Measurements from ENCODE around the gene CCN2.
"Not testable (repeated sequence)": the region's sequence is repeated elsewhere in the genome, so short reads cannot be mapped to it uniquely, and the experiment has no call there.

The CCN2 gene

GRCh38 chr6:131937703-131938631 lies 13.2 kb downstream of the CCN2 start:
- DNase-seq: no peak

DNA sequence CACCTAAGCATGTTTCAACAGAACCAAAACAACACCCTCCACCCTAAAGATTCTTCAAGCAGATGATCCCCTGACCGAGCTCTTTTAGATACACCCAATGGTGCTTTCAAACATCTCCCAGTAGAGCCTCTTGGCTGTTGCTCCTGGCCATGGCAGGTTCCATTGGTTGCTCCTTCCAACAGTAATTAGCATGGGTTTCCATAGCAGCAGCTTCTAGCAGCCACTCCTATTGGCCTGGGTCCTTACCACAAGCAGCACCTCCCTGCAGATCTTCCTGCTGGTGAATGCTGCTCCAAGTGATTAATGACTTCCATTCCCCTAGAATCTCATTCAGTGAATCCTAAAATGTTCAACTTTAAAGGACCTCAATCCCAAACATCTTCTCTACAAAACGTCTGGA lies 13.9 kb downstream of the CCN2 start:
- DNase-seq: no peak

DNA sequence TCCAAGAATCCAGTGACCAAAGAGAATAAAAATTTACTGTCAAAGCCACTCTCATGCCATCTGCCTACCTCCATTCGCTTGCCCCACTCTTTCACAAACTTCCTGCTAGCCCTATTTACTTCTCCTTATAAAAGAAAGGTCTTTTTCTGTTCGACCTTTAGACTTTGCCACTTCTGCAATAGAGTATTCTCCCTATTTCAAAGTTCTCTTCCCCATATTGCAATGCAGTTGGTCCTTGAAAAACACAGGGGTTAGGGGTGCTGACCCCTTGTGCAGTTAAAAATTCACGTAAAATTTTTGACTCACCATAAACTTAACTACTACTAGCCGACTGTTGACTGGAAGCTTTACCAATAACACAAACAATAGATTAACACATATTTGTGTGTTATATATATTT lies 15.0 kb downstream of the CCN2 start:
- DNase-seq: no peak

DNA sequence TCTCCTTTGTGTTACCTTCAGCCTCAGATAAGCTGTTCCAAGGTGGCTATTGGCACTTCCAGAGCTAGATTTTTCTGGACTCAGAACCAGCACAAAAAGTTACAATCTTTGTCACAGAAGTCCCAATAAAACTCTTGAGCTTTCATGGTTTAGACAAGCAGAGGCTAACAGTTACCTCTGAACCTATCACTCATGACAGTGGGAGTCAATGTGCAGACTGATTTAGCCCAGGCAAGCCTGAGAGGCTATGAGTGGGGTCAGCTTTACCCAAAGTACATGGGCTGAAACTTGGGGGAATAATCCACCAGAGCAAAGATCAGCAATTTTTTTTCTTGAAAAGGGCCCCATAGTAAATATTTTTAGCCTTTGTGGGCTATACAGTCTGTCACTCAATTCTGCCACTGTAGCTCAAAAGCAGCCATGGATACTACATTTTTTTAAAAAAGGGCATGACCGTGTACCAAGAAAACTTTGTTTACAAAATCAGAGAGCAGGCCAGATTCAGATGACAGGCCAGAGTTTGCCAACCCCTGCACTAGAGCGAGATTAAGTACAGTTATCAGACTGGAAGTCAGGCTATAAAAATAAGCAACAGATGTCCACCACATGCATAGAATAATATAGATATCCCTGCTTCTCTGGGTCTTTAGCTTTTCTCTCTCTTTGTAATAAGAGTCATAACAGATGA lies 20.0 kb downstream of the CCN2 start:
- no peak for DNase-seq

DNA sequence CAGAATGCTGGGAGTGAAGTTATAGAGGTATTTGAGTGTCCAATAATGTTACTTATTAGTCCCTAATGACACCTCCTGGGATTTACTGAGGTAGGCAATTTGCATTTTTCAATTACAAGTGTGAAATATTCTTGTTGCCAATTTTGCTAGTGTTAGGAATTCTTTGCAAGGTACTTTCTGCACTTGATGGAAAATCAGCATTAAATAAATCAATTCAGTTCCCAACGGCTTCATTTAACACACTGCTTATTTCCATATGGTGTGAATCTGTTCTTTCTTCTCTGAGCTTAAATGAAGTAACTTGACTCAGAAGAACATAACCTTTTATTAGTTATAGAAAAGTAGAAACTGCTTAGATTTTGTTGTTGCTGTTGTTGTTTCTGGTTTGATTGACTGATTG lies 21.2 kb downstream of the CCN2 start:
- no peak for DNase-seq

- no peak for DNase-seq
Measured at GRCh38 chr6:131929264-131929663, 21.9 kb downstream of the CCN2 start.

- no peak for DNase-seq
Measured at GRCh38 chr6:131924881-131925474, 26.2 kb downstream of the CCN2 start.

DNA sequence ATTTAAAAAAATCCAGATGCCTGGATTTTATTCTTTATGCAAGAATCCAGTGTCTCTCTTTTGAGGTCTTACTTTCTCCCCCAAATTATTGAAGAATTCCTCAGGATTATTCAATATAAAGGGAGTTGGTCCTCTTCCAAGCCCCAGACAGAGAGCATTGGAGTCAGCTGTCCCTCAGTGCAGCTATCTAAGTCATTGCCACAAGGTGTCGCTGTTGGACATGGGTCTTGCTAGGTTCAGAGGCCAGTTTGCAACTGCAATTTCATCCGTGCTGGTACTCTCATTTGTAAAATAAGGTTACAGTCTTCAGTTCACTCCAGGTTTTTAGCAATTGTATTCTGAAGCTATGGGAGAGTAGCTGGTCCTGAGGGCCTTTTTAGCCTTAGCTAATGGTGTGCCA lies 27.8 kb downstream of the CCN2 start:
- DNase-seq: no peak

DNA sequence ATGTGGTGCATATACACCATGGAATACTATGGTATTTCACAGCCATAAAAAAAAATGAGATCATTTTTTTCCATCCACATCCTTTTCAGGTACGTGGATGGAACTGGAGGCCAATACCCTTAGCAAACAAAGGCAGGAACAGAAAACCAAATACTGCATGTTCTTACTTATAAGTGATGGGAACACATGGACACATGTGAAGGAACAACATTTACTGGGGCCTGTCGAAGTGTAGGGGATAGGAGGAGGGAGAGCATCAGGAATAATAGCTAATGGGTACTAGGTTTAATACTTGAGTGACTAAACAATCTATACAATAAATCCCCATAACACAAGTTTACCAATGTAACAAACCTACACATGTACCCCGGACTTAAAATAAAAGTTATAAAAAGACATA lies 30.5 kb downstream of the CCN2 start:
- no peak for DNase-seq

- DNase-seq: no peak
Measured at GRCh38 chr6:131918650-131919355, 32.4 kb downstream of the CCN2 start.

DNA sequence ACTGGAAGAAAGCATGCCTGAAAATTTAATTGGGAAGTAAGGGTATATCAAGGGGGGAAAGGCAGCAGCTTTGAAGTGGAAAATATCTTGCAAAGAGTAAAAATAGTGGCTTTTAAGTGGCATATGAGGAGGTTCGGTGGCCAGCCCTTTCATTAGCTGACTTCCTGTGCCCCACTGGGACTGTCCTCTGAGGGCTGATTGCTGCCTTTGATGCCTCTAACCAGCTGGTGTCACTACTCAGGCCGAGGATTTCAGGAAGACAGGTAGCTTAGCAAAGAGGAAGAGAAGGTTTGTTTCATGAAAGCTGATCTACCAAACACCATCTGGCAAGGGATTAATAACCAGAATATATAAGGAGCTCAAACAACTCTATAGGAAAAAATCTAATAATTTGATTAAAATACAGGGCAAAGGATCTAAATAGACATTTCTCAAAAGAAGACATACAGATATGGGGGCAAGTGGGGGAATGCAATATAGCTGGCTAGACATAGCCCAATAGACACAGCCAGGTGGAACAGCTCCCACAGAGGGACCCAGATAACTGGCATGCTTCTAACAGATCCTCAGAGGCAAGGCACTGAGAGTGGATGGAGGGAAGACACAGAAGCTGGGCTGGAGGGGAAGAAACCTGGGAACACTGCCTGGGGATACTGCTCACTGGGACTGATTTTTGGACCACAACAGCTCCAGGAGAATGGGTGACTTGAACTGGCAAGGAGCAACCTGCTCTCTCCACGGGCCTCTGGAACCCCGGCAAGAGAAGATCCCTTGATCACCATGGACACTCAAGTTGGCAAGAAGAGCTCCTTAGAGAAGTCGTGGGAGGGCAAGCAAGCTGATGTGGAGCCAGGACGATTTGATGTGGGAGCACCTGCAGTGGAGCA lies 33.2 kb downstream of the CCN2 start:
- no peak for DNase-seq

GRCh38 chr6:131917318-131917717 lies 33.9 kb downstream of the CCN2 start:
- no peak for DNase-seq

- DNase-seq: no peak
Measured at GRCh38 chr6:131916847-131917246, 34.3 kb downstream of the CCN2 start.

DNA sequence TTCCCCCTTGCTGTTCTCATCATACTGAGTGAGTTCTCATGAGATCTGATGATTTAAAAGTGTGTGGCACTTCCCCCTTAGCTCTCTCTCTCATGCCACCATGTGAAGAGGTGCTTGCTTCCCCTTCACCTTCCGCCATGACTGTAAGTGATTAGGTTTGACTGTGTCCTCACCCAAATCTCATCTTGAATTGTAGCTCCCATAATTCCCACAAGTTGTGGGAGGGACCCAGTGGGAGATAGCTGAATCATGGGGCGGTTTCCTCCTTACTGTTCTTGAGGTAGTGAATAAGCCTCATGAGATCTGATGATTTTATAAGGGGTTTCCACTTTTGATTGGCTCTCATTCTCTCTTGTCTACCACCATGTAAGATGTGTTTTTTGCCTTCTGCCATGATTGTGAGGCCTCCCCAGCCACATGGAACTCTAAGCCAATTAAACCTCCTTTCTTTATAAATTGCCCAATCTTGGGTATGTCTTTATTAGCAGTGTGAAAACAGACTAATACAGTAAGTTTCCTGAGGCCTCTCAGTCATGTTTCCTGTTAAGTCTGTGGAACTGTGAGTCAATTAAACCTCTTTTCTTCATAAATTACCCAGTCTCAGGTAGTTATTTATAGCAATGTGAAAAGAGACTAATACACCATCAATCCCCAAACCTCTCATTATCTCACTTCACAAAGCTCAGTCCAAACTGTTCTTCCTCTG lies 34.9 kb downstream of the CCN2 start:
- DNase-seq: not testable (repeated sequence)

GRCh38 chr6:131914967-131915751 lies 36.0 kb downstream of the CCN2 start:
- peak; percentile 29 for DNase-seq

- no peak for DNase-seq
Measured at GRCh38 chr6:131914234-131914633, 36.9 kb downstream of the CCN2 start.

DNA sequence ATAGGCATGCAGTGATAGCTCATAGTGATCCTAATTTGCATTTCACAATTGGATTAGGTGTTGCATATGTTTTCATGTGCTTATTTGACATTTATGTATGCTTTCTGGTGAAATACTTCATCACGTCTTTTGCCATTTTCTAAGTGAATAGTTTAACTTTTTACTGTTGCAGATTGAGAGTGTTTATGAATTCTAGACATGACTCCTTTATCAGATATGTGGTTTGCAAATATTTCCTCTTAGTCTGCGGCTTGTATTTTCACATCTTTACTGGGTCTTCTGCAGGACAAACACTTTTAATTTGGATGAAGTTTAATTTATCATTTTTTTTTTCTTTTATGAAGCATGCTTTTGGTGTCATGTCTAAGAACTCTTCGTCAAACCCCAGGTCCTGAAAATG lies 39.2 kb downstream of the CCN2 start:
- no peak for DNase-seq

DNA sequence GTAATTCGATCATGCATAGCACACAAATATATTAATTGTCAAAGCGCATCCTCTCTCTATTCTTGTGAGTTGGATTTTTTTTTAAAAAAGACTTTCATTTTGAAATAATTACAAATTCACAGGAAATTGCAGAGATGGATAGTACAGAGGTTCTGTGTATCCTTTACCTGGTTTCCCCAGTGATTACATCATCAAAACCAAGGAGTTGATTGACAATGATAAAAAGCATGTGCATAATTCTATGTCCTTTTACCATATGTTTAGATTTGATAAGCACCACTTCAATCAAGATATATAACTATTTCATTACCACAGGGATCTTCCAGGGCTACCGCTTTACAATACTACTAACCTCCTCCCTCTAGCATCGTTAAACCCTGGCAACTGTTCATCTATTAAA lies 40.2 kb downstream of the CCN2 start:
- no peak for DNase-seq

DNA sequence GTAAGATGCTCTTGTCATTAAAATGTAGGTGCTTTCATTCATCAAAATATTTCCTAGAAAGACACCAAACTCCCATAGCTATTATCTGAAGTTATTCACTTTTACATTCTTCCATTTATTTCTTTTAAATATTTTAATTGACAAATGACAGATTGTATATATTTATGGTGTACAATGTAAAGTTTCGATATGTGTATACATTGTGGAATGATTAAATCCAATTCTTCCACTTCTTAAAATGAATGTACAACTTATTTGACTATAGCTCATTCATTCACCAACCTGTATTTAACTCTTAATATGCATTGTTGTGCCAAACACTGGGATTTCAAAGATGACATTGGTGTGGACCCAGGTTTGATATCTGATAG lies 41.0 kb downstream of the CCN2 start:
- no peak for DNase-seq

GRCh38 chr6:131909408-131910218 lies 41.6 kb downstream of the CCN2 start:
- peak; percentile 42 for DNase-seq
